Endothelial cell of umbilical vein (primary cell): Measurements from ENCODE around the gene GUCY1A1. TPM values are rescaled to one million over a fixed set of nuclear protein-coding genes. Genes with fewer than 3 reads are reported as not detected.

Experiments
- BruUV-seq: library from RNA; stranded (reverse); fragments of 400-500 nt; replicated peaks from 2 replicates; lab custom pipeline; 2021; lab: Mats Ljungman, UMichigan
- CTCF ChIA-PET: fragments of 300-600, 350-600 bp; sonication (Branson Sonifier 250); formaldehyde crosslinking; loops from one replicate; lab custom pipeline; 2021; ENCODE audit warnings: antibody characterized with exemption, inconsistent platforms; lab: Charles Lee
- POLR2A ChIA-PET: fragments of 300-600, 350-600 bp; sonication (Branson Sonifier 250); formaldehyde crosslinking; loops from one replicate; lab custom pipeline; 2021; ENCODE audit warnings: antibody characterized with exemption, inconsistent platforms; lab: Charles Lee
- DNase-seq: peaks from one replicate; pipeline ENCODE4 v3.0.0-alpha.2; 2011; ENCODE audit warnings: low read depth, low spot score
- FAIRE-seq: peaks from 2 replicates; lab custom pipeline; 2011; peaks lifted over from hg19 to GRCh38; lab: Jason Lieb, UNC
- H2AFZ ChIP-seq: 2 replicates; pipeline ENCODE4 v1.6.0; 2012; ENCODE audit warnings: low read depth, low read length, control low read depth, inconsistent platforms
- H3K27ac ChIP-seq: 2 replicates; pipeline ENCODE4 v1.5.1; 2011; ENCODE audit warnings: low read depth, mild to moderate bottlenecking, control low read depth, low read length, moderate library complexity; ENCODE audit not compliant: insufficient read depth
- H3K27me3 ChIP-seq, 2 experiments: 2 replicates each; pipeline versions ENCODE4 v1.6.0 to v1.6.1; 2011; ENCODE audit warnings: low read length in 2 of 2, mixed read lengths in 1 of 2; ENCODE audit not compliant: control insufficient read depth in 2 of 2, insufficient read depth in 2 of 2
- H3K36me3 ChIP-seq, 2 experiments: 2 replicates in 1 of 2; 3 replicates in 1 of 2; pipeline ENCODE4 v1.5.1; 2011; ENCODE audit warnings: low read length in 2 of 2, mild to moderate bottlenecking in 1 of 2, moderate library complexity in 1 of 2; ENCODE audit not compliant: control insufficient read depth in 2 of 2, insufficient read depth in 2 of 2; ENCODE audit errors: extremely low read depth in 1 of 2
- H3K4me1 ChIP-seq: 3 replicates; pipeline ENCODE4 v1.5.1; 2011; ENCODE audit warnings: mild to moderate bottlenecking, low read length; ENCODE audit not compliant: control insufficient read depth, insufficient read depth; ENCODE audit errors: extremely low read depth
- H3K4me2 ChIP-seq: 2 replicates; pipeline ENCODE4 v1.6.1; 2011; ENCODE audit warnings: low read length, control low read depth, mixed read lengths; ENCODE audit not compliant: insufficient read depth
- H3K4me3 ChIP-seq, 3 experiments: fragments of 200-600 bp in 1 of 3; sonication (generic), shearing (Covaris generic) in 1 of 3; replicated peaks in 1 of 3; 2 replicates each; pipeline ENCODE4 v1.5.1; 2011 to 2016; ENCODE audit warnings: control low read depth in 3 of 3, low read length in 3 of 3, mild to moderate bottlenecking in 2 of 3, inconsistent platforms in 1 of 3, low read depth in 1 of 3, moderate library complexity in 1 of 3; ENCODE audit not compliant: insufficient read depth in 1 of 3
- H3K79me2 ChIP-seq: 2 replicates; pipeline ENCODE4 v1.6.0; 2012; ENCODE audit warnings: low read length, inconsistent platforms; ENCODE audit not compliant: control insufficient read depth, insufficient read depth
- H3K9ac ChIP-seq: replicated peaks from 2 replicates; pipeline ENCODE3; 2011; ENCODE audit warnings: low read length, control low read depth; ENCODE audit not compliant: insufficient read depth; ENCODE audit errors: extremely low read depth
- H3K9me1 ChIP-seq: replicated peaks from 3 replicates; pipeline ENCODE4 v1.6.0; 2011; ENCODE audit warnings: mild to moderate bottlenecking, low read length; ENCODE audit not compliant: control insufficient read depth, insufficient read depth; ENCODE audit errors: extremely low read depth
- H3K9me3 ChIP-seq: replicated peaks from 2 replicates; pipeline ENCODE4 v1.5.1; 2012; ENCODE audit warnings: low read length, inconsistent platforms; ENCODE audit not compliant: control insufficient read depth, insufficient read depth
- H4K20me1 ChIP-seq: replicated peaks from 2 replicates; pipeline ENCODE3; 2011; ENCODE audit warnings: mild to moderate bottlenecking, low read length; ENCODE audit not compliant: control insufficient read depth, insufficient read depth; ENCODE audit errors: extremely low read depth
- EZH2 ChIP-seq: IDR thresholded peaks from 2 replicates; pipeline ENCODE4 v1.6.1; 2012; ENCODE audit warnings: borderline replicate concordance, low read depth, mild to moderate bottlenecking, moderate library complexity, low read length, inconsistent platforms; ENCODE audit not compliant: severe bottlenecking
- FOS ChIP-seq: IDR thresholded peaks from 2 replicates; pipeline ENCODE4 v1.6.1; 2011; ENCODE audit warnings: mild to moderate bottlenecking, low read length, moderate library complexity, borderline replicate concordance; ENCODE audit not compliant: insufficient read depth
- GATA2 ChIP-seq: IDR thresholded peaks from 2 replicates; pipeline ENCODE4 v1.7.0; 2011; ENCODE audit warnings: low read depth, mild to moderate bottlenecking, moderate library complexity, mixed read lengths, low read length; ENCODE audit not compliant: insufficient read length, insufficient read depth
- JUN ChIP-seq: IDR thresholded peaks from 2 replicates; pipeline ENCODE4 v1.6.1; 2011; ENCODE audit warnings: borderline replicate concordance, low read depth; ENCODE audit not compliant: insufficient read length, insufficient read depth
- MYC ChIP-seq: IDR thresholded peaks from one replicate; pipeline ENCODE4 v1.6.1; 2011; ENCODE audit warnings: mild to moderate bottlenecking, low read depth, low read length
- POLR2A ChIP-seq: IDR thresholded peaks from 2 replicates; pipeline ENCODE4 v1.6.1; 2012; ENCODE audit warnings: low read depth, mild to moderate bottlenecking, control low read depth, low read length
- POLR2AphosphoS5 ChIP-seq: IDR thresholded peaks from 2 replicates; pipeline ENCODE4 v1.6.1; 2012; ENCODE audit warnings: low read depth, mild to moderate bottlenecking, control low read depth, low read length, moderate library complexity; ENCODE audit not compliant: insufficient read depth
- dilution Hi-C: fragments of 300-500 bp; cut with MboI; formaldehyde crosslinking; loops from one replicate; pipeline ENCODE4 v1.15.0; 2019; ENCODE audit warnings: low sequenced_read_pairs; ENCODE audit not compliant: extremely low pct_ligation_motif_present
- intact Hi-C: fragments of 100-400 bp; cut with micrococcal nuclease; formaldehyde crosslinking; loops from one replicate; pipeline ENCODE4 v1.10.0; 2022
- polyA plus RNA-seq, 4 experiments: library from polyadenylated mRNA; depleted of rRNA in 3 of 4; stranded (reverse) in 3 of 4; unstranded in 1 of 4; fragments of >200 nt; gene quantifications; 2 replicates each; pipeline versions ENCODE4 v1.2.1 to v1.2.3, GENCODE V29; 2011 to 2012; ENCODE audit warnings: missing spikeins in 1 of 4
- total RNA-seq: library from RNA; stranded (reverse); gene quantifications from 2 replicates; pipeline ENCODE4 v1.2.3, GENCODE V29; 2021
- TF ChIP-seq, protein P1 (sequence below): IDR thresholded peaks from 2 replicates; pipeline ENCODE4 v1.6.1; 2011; ENCODE audit not compliant: insufficient read depth, insufficient read length
- TF ChIP-seq, protein P2 (sequence below), 2 donors: IDR thresholded peaks; 1 replicate in 1 of 2; 2 replicates in 1 of 2; pipeline ENCODE4 v1.5.1; 2011; ENCODE audit warnings: low read length in 2 of 2, mild to moderate bottlenecking in 2 of 2, moderate library complexity in 2 of 2, control low read depth in 1 of 2, inconsistent platforms in 1 of 2, low read depth in 1 of 2; ENCODE audit not compliant: insufficient read depth in 1 of 2; ENCODE audit errors: extremely low read depth in 1 of 2

The GUCY1A1 gene
- total and polyA plus RNA-seq, 2 donors (not counting 3 experiments of a cell fraction or from before 2014, with no cell fraction given) = 1.3 to 4.4 TPM

DNA sequence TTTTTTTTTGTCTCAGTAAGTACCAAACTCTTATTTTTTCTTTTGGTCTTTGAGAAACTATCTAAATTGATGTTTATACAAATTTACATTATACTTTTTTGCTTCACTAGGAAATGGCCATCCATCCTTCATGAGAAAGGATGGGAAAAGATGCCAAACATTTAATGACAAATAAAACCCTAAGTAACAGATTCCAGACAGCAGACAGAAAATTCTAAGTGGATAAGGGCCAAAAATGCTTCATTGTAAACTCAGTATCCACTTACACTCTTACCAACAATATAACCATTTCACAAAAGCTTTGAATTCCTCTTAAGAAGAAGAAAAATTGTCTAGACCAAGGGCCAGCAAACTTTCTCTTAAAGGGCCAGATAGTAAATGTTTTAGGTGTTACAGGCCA, 95.7 kb downstream of the GUCY1A1 start:
- ChIA-PET CTCF (interaction anchor here (1.2 kb wide), 1 partner anchor 233 kb away, joined by 4 read pairs; no protein-coding TSS in a partner anchor), POLR2A (no interaction called here)
- intact Hi-C loops = no loop called here
- Histone ChIP-seq H3K4me2 (no peak overlapping the region), H3K27me3 (no peaks in the 10 kb centered on the region), H3K4me3 (no peak overlapping the region), H3K4me1 (peaks cover 6% of the 10 kb centered on the region), H3K9ac (no peak overlapping the region), H3K36me3 (no peaks in the 10 kb centered on the region), H3K9me3 (no peaks in the 10 kb centered on the region), H4K20me1 (no peaks in the 10 kb centered on the region), H3K27ac (no peak overlapping the region), H3K9me1 (no peaks in the 10 kb centered on the region), H3K79me2 (no peaks in the 10 kb centered on the region), H2AFZ (no peak overlapping the region)
- FAIRE-seq (no peak), DNase-seq (no peak)
- dilution Hi-C loops = no loop called here
- TF ChIP-seq JUN (no peak), FOS (no peak), POLR2A (no peak), EZH2 (no peak), GATA2 (no peak), MYC (no peak), POLR2AphosphoS5 (no peak)
- TF ChIP-seq, protein P1, sequence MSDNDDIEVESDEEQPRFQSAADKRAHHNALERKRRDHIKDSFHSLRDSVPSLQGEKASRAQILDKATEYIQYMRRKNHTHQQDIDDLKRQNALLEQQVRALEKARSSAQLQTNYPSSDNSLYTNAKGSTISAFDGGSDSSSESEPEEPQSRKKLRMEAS = no peak
- TF ChIP-seq, protein P2, sequence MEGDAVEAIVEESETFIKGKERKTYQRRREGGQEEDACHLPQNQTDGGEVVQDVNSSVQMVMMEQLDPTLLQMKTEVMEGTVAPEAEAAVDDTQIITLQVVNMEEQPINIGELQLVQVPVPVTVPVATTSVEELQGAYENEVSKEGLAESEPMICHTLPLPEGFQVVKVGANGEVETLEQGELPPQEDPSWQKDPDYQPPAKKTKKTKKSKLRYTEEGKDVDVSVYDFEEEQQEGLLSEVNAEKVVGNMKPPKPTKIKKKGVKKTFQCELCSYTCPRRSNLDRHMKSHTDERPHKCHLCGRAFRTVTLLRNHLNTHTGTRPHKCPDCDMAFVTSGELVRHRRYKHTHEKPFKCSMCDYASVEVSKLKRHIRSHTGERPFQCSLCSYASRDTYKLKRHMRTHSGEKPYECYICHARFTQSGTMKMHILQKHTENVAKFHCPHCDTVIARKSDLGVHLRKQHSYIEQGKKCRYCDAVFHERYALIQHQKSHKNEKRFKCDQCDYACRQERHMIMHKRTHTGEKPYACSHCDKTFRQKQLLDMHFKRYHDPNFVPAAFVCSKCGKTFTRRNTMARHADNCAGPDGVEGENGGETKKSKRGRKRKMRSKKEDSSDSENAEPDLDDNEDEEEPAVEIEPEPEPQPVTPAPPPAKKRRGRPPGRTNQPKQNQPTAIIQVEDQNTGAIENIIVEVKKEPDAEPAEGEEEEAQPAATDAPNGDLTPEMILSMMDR (IDR thresholded peaks at IDR 0.05; ENCODE audit: extremely low read depth in 1 of 2, insufficient read depth in 1 of 2, low read depth in 1 of 2, low read length in 2 of 2) = no peak
- BruUV-seq = no TSS peak
